HAP-1 (cell line): Measurements from ENCODE around the gene PTGES2.

Experiments used
- DNase-seq, 2 experiments: peaks; one replicate each; pipeline ENCODE4 v3.0.0-alpha.2; 2016 to 2020; ENCODE audit warnings: low spot score in 2 of 2
- H3K27me3 ChIP-seq: fragments of 250-450 bp; sonication (Bioruptor Pico); 2 replicates; pipeline ENCODE4 v1.5.1; 2020; ENCODE audit warnings: low read depth, mild to moderate bottlenecking, moderate library complexity
- H3K36me3 ChIP-seq: fragments of 250-450 bp; sonication (Bioruptor Pico); replicated peaks from 2 replicates; pipeline ENCODE4 v1.5.1; 2020; ENCODE audit warnings: mild to moderate bottlenecking
- H3K4me1 ChIP-seq: fragments of 250-450 bp; sonication (Bioruptor Pico); 2 replicates; pipeline ENCODE4 v1.5.1; 2020; ENCODE audit warnings: mild to moderate bottlenecking
- H3K4me3 ChIP-seq: fragments of 250-450 bp; sonication (Bioruptor Pico); 2 replicates; pipeline ENCODE4 v1.5.1; 2020; ENCODE audit warnings: mild to moderate bottlenecking, moderate library complexity
- H3K9me3 ChIP-seq: fragments of 250-450 bp; sonication (Bioruptor Pico); 2 replicates; pipeline ENCODE4 v1.5.1; 2020; ENCODE audit warnings: mild to moderate bottlenecking, moderate library complexity
- in situ Hi-C: fragments of 300-500 bp; cut with MboI; formaldehyde crosslinking; loops from 3 replicates; pipeline ENCODE4 v1.14.3; 2020; ENCODE audit warnings: low sequenced_read_pairs, inconsistent platforms, mixed read lengths

PTGES2 gene

GRCh38 chr9:128161215-128161902 is 33.8 kb upstream of the PTGES2 start:
- DNase-seq, result peak in 1 of 2 experiments; percentile 20
- H3K4me1 ChIP-seq, result peaks cover 11% of the 10 kb centered on the region; the same call in 1 of the 2 replicates
- peaks cover 25% of the 10 kb centered on the region for H3K36me3 ChIP-seq
- no peaks in the 10 kb centered on the region for H3K9me3 ChIP-seq
- in situ Hi-C loops, result no loop called here
- H3K27me3 ChIP-seq, result no peaks in the 10 kb centered on the region
- no peak overlapping the region; the same call in 1 of the 2 replicates for H3K4me3 ChIP-seq

DNA sequence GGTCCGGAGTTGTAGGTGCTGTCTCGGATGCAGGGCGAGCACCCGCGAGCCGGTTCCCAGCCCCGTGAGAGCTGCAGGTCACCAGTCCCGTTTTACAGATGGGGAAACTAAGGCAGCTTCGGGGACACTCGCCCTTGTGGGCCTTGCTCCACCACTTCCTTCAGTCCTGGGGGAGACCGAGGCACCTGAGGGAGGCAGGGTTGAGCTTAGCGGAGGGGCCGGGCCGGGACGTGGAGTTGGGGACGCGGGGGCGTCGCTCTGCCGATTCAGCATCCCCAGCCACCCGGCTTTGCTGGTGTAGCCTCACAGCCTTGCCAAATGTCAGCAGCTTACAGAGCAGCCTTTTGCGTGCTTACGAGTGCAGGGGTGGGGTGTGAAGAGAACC is 33.1 kb upstream of the PTGES2 start:
- Histone ChIP-seq H3K4me3 (peak overlapping the region; percentile 94), H3K27me3 (no peaks in the 10 kb centered on the region), H3K9me3 (no peaks in the 10 kb centered on the region), H3K4me1 (peaks cover 11% of the 10 kb centered on the region; the same call in 1 of the 2 replicates), H3K36me3 (peaks cover 21% of the 10 kb centered on the region)
- peak in 1 of 2 experiments; percentile 49 for DNase-seq
- in situ Hi-C loops, result no loop called here

DNA sequence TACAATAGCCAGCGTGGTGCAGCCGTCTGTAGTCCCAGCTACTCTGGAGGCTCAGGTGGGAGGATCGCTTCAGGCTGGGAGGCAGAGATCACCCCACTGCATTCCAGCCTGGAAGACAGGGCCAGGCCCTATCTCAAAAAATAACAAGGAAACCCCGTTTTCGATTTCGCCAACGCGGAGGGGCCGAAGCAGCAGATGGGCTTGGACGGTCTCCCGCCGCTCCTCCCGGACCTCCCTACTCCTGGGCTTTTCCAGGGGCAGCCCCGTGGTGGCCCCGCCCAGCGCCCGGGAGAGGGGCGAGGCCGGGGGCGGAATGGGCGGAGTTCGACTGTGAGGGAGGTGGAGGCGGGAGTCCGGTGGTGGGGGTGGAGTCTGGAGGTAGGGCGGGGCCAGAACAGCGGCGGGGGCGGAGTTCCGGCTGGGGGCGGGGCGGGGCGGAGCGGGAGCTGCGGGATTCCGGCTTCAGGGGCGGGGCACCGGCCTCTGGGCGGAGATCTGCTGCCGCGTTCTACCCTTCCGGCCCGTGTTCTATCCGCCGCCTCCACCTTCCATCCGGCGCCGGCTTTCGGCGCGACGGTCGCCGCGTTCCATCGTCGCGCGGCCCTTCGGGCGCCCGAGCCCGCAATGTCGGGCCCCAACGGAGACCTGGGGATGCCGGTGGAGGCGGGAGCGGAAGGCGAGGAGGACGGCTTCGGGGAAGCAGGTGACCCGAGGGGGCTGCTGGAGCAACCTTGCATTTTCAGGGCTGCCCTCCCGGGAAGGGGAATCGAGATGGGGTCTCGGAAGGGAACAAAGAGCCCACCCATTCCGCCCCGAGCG is 32.5 kb upstream of the PTGES2 start, which contains the start of gene BBLN:
Gene BBLN, plus strand, starts transcription at position 482 of the 819 bp plus-strand sequence. Its CDS starts 143 bp downstream, at position 625.
- peak; percentile 88 to 98 for DNase-seq
- in situ Hi-C loops, result no loop called here

GRCh38 chr9:128159522-128159783 is 31.9 kb upstream of the PTGES2 start:
- DNase-seq, result peak; percentile 15 to 61
- H3K4me3 ChIP-seq, result peak overlapping the region; percentile 94
- H3K27me3 ChIP-seq, result no peaks in the 10 kb centered on the region
- H3K36me3 ChIP-seq, result peaks cover 16% of the 10 kb centered on the region
- H3K9me3 ChIP-seq, result no peaks in the 10 kb centered on the region
- in situ Hi-C loops, result no loop called here
- peaks cover 11% of the 10 kb centered on the region; the same call in 1 of the 2 replicates for H3K4me1 ChIP-seq

More for the DNA sequence above, 32.5 kb upstream of the PTGES2 start, which contains the start of gene BBLN:
- peaks cover 11% of the 10 kb centered on the region; the same call in 1 of the 2 replicates for H3K4me1 ChIP-seq
- H3K9me3 ChIP-seq, result no peaks in the 10 kb centered on the region
- peaks cover 21% of the 10 kb centered on the region for H3K36me3 ChIP-seq
- H3K4me3 ChIP-seq, result peak within 1 kb of the TSS; percentile 94
- H3K27me3 ChIP-seq, result no peaks in the 10 kb centered on the region

- no peak overlapping the region for H3K4me3 ChIP-seq
- H3K27me3 ChIP-seq, result no peaks in the 10 kb centered on the region
- DNase-seq, result no peak
- H3K36me3 ChIP-seq, result no peaks in the 10 kb centered on the region; the same call in 1 of the 2 replicates
- in situ Hi-C loops, result no loop called here
- peaks cover 7% of the 10 kb centered on the region; the same call in 1 of the 2 replicates for H3K4me1 ChIP-seq
- no peaks in the 10 kb centered on the region for H3K9me3 ChIP-seq
Observed at GRCh38 chr9:128155736-128156500, 28.4 kb upstream of the PTGES2 start.

GRCh38 chr9:128153947-128154695 is 26.6 kb upstream of the PTGES2 start:
- Histone ChIP-seq H3K27me3 (no peaks in the 10 kb centered on the region), H3K9me3 (no peaks in the 10 kb centered on the region), H3K4me1 (no peaks in the 10 kb centered on the region), H3K36me3 (no peaks in the 10 kb centered on the region), H3K4me3 (no peak overlapping the region)
- no peak for DNase-seq
- in situ Hi-C loops, result no loop called here

- H3K9me3 ChIP-seq, result no peaks in the 10 kb centered on the region
- no peak for DNase-seq
- in situ Hi-C loops, result no loop called here
- H3K36me3 ChIP-seq, result no peaks in the 10 kb centered on the region
- no peaks in the 10 kb centered on the region for H3K4me1 ChIP-seq
- H3K27me3 ChIP-seq, result no peaks in the 10 kb centered on the region
- H3K4me3 ChIP-seq, result no peak overlapping the region
Observed at GRCh38 chr9:128153060-128153946, 25.8 kb upstream of the PTGES2 start.

GRCh38 chr9:128152133-128153059 is 24.9 kb upstream of the PTGES2 start:
- in situ Hi-C loops, result no loop called here
- Histone ChIP-seq H3K4me3 (no peak overlapping the region), H3K27me3 (no peaks in the 10 kb centered on the region), H3K36me3 (no peaks in the 10 kb centered on the region), H3K9me3 (no peaks in the 10 kb centered on the region), H3K4me1 (no peaks in the 10 kb centered on the region)
- DNase-seq, result no peak

- Histone ChIP-seq H3K27me3 (no peaks in the 10 kb centered on the region), H3K9me3 (no peaks in the 10 kb centered on the region), H3K36me3 (no peaks in the 10 kb centered on the region), H3K4me1 (no peaks in the 10 kb centered on the region), H3K4me3 (no peak overlapping the region)
- in situ Hi-C loops, result no loop called here
- DNase-seq, result no peak
Observed at GRCh38 chr9:128151309-128152132, 24.0 kb upstream of the PTGES2 start.

DNA sequence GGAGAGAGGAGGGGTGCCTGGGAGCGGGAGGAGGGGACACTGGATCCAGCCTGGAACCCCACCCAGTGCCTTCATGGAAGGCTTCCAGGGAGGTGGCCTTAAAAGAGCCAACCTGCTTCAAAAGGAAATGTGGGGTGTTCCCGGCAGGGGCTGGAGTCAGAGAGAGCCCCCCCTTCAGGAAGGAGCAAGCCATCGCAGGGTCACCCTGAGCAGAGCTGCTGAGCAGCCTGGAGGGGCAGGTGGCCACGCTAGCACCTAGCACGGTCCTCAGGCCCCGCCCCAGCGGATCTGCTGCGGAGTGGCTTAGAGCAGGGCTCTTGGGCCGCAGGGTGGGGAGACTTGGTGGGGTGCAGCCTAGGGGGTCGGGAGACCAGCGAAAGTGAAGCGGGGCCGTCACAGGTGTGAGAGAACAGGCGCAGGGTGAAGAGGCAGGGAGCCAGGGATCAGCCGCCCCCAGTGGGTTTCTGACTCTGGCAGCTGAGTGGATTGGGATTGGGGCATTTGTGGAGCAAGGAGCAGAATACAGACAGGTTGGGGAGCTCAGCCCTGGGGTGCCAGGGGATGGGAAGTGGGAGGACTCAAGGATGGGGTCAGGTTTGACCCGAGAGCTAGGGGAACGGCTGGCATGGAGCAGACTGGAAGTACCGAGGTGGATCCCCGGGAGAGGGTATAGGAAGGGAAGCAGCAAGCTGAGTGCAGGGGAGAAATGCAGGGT is 23.2 kb upstream of the PTGES2 start:
- Histone ChIP-seq H3K9me3 (no peaks in the 10 kb centered on the region), H3K4me3 (no peak overlapping the region), H3K27me3 (no peaks in the 10 kb centered on the region), H3K36me3 (no peaks in the 10 kb centered on the region), H3K4me1 (no peaks in the 10 kb centered on the region)
- DNase-seq, result peak in 1 of 2 experiments; percentile 60
- in situ Hi-C loops, result no loop called here
